OCI-LY7 (cell line): Measurements from ENCODE around the gene FAM186B.

Source experiments
- CTCF ChIP-seq: fragments of 200-600 bp; sonication (generic); conservative IDR thresholded peaks from 2 replicates; pipeline ENCODE4 v1.5.1; 2014; ENCODE audit warnings: mild to moderate bottlenecking, antibody characterized with exemption, low read length, moderate library complexity, mixed read lengths
- EZH2phosphoT487 ChIP-seq: fragments of 200-600 bp; sonication (generic); IDR thresholded peaks from 2 replicates; pipeline ENCODE4 v1.6.1; 2018; ENCODE audit warnings: low read depth, borderline replicate concordance, mild to moderate bottlenecking, mixed run types, antibody characterized with exemption, low read length, moderate library complexity, mixed read lengths

- TF ChIP-seq CTCF (no peak), EZH2phosphoT487 (no peak)
These were observed 36.9 kb upstream of the FAM186B start for GRCh38 chr12:49642370-49642802.
